ENCODE measurements around the gene SLC35D1.

DNA sequence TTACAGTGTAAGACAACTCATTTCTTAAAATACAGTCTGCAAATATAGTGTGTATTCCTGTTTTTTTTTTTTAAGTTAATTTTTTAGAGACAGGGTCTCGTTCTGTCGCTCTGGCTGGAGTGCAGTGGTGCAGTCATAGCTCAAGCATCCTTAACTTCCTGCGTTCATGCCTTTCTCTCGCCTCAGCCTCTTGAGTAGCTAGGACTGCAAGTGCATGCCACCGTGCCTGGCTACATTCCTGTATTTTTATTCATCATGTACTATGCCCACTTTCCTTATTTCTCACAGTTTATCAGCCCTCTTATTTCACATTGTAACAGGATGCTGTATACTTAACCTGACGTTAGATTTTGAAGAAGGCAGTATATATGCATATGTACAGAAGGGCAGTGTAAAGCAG lies 102.4 kb downstream of the SLC35D1 start:
- no peak for TF ChIP-seq EZH2 (IDR thresholded peaks at IDR 0.05; ENCODE audit: insufficient read depth, poor library complexity, severe bottlenecking)
- TF ChIP-seq EZH2phosphoT487 (IDR thresholded peaks at IDR 0.05; ENCODE audit: insufficient read depth, low read depth), result no peak
